Measurements from ENCODE around the gene GHSR. TPM values are rescaled to one million over a fixed set of nuclear protein-coding genes. Genes with fewer than 3 reads are reported as not detected.

GHSR gene
- polyA plus RNA-seq, 2 of the 4 experiments (the other 2 are of a cell fraction), result not detected

DNA sequence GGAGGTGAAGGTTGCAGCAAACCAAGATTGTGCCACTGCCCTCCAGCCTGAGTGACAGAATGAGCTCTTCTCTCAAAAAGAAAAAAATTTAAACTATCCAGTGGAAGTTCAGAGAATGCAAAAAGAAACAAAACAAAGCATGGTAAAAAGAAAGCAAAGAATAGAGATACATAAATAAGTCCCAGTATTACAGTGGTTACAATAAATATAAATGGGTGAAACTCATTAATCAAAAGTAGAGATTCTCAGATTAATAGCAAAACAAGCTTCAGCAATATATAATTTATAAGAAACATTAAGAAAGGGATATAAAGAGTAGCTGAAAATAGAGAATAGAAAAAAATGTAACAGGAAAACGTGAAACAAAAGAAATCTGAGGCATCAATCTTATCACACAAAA, 23.6 kb upstream of the GHSR start:
- no peak for FAIRE-seq
- POLR2A ChIA-PET, result no interaction called here
- CTCF ChIA-PET, result interaction anchor here (0.8 to 1.1 kb wide), 2 partner anchors 10 to 124 kb away, joined by 3 to 4 read pairs; no protein-coding TSS in a partner anchor

DNA sequence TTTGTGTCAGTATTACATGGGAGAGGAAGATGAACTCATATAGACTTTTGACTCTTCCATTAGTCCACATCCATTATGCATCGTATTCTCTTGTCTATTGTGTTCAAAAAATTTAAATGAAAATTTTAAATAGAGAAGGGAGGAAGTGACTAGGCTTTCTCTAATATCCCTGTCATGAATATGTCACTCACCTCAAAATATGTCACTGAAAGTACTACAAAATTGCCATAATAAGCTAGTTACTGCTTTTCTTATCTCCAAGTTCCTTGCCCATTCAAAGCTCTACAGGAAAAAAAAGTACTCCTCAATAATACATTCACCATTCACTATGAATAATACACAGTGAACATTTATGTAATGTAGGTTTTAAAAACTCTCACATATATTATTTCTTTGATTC, 22.3 kb upstream of the GHSR start:
- no peak overlapping the region for H3K4me2 ChIP-seq
- no peak overlapping the region for H3K4me3 ChIP-seq
- peaks cover 5% of the 10 kb centered on the region; the same call in 1 of the 3 replicates for H3K9me3 ChIP-seq
- ChIA-PET POLR2A (no interaction called here), CTCF (no interaction called here)
- no peak for FAIRE-seq
- no peak for ATAC-seq
- H3K27ac ChIP-seq, result no peak overlapping the region
- peaks cover 15% of the 10 kb centered on the region for H3K4me1 ChIP-seq
- TF ChIP-seq ZSCAN20 (CRISPR knock-in tag; IDR thresholded peaks at IDR 0.05), result no peak
- TF ChIP-seq, protein P1, sequence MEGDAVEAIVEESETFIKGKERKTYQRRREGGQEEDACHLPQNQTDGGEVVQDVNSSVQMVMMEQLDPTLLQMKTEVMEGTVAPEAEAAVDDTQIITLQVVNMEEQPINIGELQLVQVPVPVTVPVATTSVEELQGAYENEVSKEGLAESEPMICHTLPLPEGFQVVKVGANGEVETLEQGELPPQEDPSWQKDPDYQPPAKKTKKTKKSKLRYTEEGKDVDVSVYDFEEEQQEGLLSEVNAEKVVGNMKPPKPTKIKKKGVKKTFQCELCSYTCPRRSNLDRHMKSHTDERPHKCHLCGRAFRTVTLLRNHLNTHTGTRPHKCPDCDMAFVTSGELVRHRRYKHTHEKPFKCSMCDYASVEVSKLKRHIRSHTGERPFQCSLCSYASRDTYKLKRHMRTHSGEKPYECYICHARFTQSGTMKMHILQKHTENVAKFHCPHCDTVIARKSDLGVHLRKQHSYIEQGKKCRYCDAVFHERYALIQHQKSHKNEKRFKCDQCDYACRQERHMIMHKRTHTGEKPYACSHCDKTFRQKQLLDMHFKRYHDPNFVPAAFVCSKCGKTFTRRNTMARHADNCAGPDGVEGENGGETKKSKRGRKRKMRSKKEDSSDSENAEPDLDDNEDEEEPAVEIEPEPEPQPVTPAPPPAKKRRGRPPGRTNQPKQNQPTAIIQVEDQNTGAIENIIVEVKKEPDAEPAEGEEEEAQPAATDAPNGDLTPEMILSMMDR (IDR thresholded peaks at IDR 0.05), result no peak
- TF ChIP-seq, protein P2, sequence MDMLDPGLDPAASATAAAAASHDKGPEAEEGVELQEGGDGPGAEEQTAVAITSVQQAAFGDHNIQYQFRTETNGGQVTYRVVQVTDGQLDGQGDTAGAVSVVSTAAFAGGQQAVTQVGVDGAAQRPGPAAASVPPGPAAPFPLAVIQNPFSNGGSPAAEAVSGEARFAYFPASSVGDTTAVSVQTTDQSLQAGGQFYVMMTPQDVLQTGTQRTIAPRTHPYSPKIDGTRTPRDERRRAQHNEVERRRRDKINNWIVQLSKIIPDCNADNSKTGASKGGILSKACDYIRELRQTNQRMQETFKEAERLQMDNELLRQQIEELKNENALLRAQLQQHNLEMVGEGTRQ (IDR thresholded peaks at IDR 0.05), result no peak
- 98% methylated on average over 1 of the region's 1 CpG for WGBS (ENCODE audit: missing lambda C conversion rate)
- DNase-seq (ENCODE audit: low read depth in 1 of 2, low spot score in 1 of 2), result no peak

More for the DNA sequence above, 23.6 kb upstream of the GHSR start:
- TF ChIP-seq ZC3H11A (IDR thresholded peaks at IDR 0.05) (no peak), POLR2A (IDR thresholded peaks at IDR 0.05; ENCODE audit: low read length) (no peak), GATA3 (IDR thresholded peaks at IDR 0.05; ENCODE audit: borderline replicate concordance) (no peak), SMC3 (IDR thresholded peaks at IDR 0.05) (no peak), ESRRA (IDR thresholded peaks at IDR 0.05; ENCODE audit: borderline replicate concordance, low read length) (no peak), TP53 (CRISPR knock-in tag; IDR thresholded peaks at IDR 0.05) (no peak), TFCP2L1 (CRISPR knock-in tag; IDR thresholded peaks at IDR 0.05) (no peak)
- TF ChIP-seq, protein P3, sequence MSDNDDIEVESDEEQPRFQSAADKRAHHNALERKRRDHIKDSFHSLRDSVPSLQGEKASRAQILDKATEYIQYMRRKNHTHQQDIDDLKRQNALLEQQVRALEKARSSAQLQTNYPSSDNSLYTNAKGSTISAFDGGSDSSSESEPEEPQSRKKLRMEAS (IDR thresholded peaks at IDR 0.05), result no peak
- H3K4me1 ChIP-seq, result peaks cover 18% of the 10 kb centered on the region
- peaks cover 5% of the 10 kb centered on the region; the same call in 1 of the 3 replicates for H3K9me3 ChIP-seq
- no peak overlapping the region for H3K4me2 ChIP-seq
- H3K27ac ChIP-seq, result no peak overlapping the region
- ATAC-seq (no peak), DNase-seq (ENCODE audit: low read depth in 1 of 2, low spot score in 1 of 2) (no peak)
- H3K4me3 ChIP-seq, result no peak overlapping the region
- 40% methylated on average over 1 of the region's 1 CpG for WGBS (ENCODE audit: missing lambda C conversion rate)

DNA sequence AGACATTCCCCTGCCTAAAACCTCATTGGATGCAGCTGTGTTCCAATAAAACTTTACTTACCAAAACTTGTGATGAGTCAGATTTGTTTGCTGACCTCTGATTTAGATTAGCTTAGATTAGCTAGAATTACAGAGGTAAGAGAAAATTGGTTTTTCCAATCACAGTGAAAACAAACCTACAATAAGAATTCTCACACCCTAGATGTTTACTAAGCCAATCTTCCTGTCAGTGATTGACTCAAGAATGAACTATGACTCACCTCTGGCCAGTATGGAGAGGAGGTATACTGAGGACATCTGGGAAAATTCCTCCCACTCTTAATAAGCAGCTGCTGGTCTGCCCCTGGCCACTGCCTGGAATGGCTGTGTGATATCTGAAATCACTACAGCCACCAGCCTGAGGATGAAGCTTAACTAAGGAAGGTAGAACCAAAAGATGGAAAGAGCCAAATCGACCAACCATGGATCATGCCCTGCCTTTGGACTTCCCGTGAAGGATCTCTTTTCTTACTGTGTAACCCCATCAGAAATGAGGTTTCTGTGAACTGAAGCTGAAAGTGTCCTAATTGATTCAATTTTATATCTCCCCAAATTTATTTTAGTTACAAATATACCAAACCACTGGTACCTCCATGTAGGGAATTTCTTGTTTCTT, 19.0 kb upstream of the GHSR start:
- FAIRE-seq, result no peak

DNA sequence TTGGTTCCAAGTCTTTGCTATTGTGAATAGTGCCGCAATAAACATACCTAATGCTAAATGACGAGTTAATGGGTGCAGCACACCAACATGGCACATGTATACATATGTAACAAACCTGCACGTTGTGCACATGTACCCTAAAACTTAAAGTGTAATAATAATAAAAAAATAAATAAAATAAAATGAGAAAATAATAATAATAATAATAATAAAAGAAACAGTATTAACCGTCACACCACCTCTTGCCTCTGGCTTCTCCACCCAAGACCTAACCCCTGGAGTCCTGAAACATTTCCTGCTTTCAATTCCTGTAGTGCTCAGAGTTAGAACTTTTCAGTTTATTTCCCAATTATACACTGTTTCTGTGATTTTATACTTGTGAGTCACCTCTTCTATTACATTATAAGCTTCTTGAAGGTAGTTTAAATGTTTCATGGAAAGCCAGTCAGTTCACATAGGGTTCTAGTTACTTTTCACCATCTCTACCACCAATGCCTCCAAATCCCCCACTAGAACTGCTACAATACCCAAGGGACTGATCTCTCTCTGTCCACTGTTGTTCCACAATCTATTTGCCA, 18.4 kb upstream of the GHSR start:
- peaks cover 15% of the 10 kb centered on the region for H3K4me1 ChIP-seq
- 74% methylated on average over 4 of the region's 4 CpGs for WGBS (ENCODE audit: missing lambda C conversion rate)
- no peak for DNase-seq (ENCODE audit: low read depth in 1 of 2, low spot score in 1 of 2)
- FAIRE-seq, result no peak
- ChIA-PET POLR2A (interaction anchor here (1.1 kb wide), 1 partner anchor 283 kb away, joined by 3 read pairs; no protein-coding TSS in a partner anchor), CTCF (interaction anchor here (1.0 to 2.7 kb wide), 2 partner anchors 11 to 20 kb away, joined by 4 to 16 read pairs; no protein-coding TSS in a partner anchor)
- no peak for ATAC-seq
- peaks cover 2% of the 10 kb centered on the region; the same call in 1 of the 3 replicates for H3K9me3 ChIP-seq
- H3K4me3 ChIP-seq, result no peak overlapping the region
- H3K4me2 ChIP-seq, result peak overlapping the region; percentile 78
- H3K27ac ChIP-seq, result peak overlapping the region; percentile 20 to 73; a peak in 2 of 6 replicates
- TF ChIP-seq, protein P4, sequence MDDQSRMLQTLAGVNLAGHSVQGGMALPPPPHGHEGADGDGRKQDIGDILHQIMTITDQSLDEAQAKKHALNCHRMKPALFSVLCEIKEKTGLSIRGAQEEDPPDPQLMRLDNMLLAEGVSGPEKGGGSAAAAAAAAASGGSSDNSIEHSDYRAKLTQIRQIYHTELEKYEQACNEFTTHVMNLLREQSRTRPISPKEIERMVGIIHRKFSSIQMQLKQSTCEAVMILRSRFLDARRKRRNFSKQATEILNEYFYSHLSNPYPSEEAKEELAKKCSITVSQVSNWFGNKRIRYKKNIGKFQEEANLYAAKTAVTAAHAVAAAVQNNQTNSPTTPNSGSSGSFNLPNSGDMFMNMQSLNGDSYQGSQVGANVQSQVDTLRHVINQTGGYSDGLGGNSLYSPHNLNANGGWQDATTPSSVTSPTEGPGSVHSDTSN (IDR thresholded peaks at IDR 0.05), result no peak
- TF ChIP-seq ZNF302 (CRISPR knock-in tag; IDR thresholded peaks at IDR 0.05) (no peak), CBX2 (IDR thresholded peaks at IDR 0.05; ENCODE audit: borderline replicate concordance, low read depth) (no peak), TP53 (CRISPR knock-in tag; IDR thresholded peaks at IDR 0.05) (no peak), FOSB (CRISPR knock-in tag; IDR thresholded peaks at IDR 0.05) (no peak)
- TF ChIP-seq, protein P5, sequence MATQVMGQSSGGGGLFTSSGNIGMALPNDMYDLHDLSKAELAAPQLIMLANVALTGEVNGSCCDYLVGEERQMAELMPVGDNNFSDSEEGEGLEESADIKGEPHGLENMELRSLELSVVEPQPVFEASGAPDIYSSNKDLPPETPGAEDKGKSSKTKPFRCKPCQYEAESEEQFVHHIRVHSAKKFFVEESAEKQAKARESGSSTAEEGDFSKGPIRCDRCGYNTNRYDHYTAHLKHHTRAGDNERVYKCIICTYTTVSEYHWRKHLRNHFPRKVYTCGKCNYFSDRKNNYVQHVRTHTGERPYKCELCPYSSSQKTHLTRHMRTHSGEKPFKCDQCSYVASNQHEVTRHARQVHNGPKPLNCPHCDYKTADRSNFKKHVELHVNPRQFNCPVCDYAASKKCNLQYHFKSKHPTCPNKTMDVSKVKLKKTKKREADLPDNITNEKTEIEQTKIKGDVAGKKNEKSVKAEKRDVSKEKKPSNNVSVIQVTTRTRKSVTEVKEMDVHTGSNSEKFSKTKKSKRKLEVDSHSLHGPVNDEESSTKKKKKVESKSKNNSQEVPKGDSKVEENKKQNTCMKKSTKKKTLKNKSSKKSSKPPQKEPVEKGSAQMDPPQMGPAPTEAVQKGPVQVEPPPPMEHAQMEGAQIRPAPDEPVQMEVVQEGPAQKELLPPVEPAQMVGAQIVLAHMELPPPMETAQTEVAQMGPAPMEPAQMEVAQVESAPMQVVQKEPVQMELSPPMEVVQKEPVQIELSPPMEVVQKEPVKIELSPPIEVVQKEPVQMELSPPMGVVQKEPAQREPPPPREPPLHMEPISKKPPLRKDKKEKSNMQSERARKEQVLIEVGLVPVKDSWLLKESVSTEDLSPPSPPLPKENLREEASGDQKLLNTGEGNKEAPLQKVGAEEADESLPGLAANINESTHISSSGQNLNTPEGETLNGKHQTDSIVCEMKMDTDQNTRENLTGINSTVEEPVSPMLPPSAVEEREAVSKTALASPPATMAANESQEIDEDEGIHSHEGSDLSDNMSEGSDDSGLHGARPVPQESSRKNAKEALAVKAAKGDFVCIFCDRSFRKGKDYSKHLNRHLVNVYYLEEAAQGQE (IDR thresholded peaks at IDR 0.05), result no peak
- TF ChIP-seq, protein P6, sequence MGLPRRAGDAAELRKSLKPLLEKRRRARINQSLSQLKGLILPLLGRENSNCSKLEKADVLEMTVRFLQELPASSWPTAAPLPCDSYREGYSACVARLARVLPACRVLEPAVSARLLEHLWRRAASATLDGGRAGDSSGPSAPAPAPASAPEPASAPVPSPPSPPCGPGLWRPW (IDR thresholded peaks at IDR 0.05), result no peak

More for the DNA sequence above, 19.0 kb upstream of the GHSR start:
- ATAC-seq (peak; percentile 89 to 92), DNase-seq (ENCODE audit: low read depth in 1 of 2, low spot score in 1 of 2) (peak; percentile 34 to 45)
- Histone ChIP-seq H3K9me3 (peaks cover 5% of the 10 kb centered on the region; the same call in 1 of the 3 replicates), H3K4me2 (peak overlapping the region; percentile 78), H3K27ac (peak overlapping the region; percentile 57 to 73; a peak in 5 of 6 replicates), H3K4me1 (peaks cover 15% of the 10 kb centered on the region), H3K4me3 (peak overlapping the region; percentile 37)
- ChIA-PET POLR2A (interaction anchor here (0.6 to 1.1 kb wide), 2 partner anchors 282 to 328 kb away, joined by 3 to 4 read pairs; no protein-coding TSS in a partner anchor), CTCF (interaction anchor here (1.0 to 2.7 kb wide), 3 partner anchors 10 to 19 kb away, joined by 4 to 16 read pairs (median 4); no protein-coding TSS in a partner anchor)
- 6% methylated on average over 2 of the region's 2 CpGs for WGBS (ENCODE audit: missing lambda C conversion rate)
- TF ChIP-seq, protein P4 (IDR thresholded peaks at IDR 0.05), result no peak
- TF ChIP-seq FOSL2 (IDR thresholded peaks at IDR 0.05) (peak; percentile 48; the same call in 1 of the 2 replicates), FOSL2 (CRISPR knock-in tag; IDR thresholded peaks at IDR 0.05) (peak; percentile 77)

Data from A549 (cell line).